ENCODE data around the gene HIBCH.
"Not testable (repeated sequence)": the region's sequence is repeated elsewhere in the genome, so short reads cannot be mapped to it uniquely, and the experiment has no call there.

HIBCH gene

GRCh38 chr2:190311893-190312634 is 7.6 kb downstream of the HIBCH start:
- in situ Hi-C loops (cut with HindIII; ENCODE audit: low sequenced_read_pairs), result no loop called here

GRCh38 chr2:190308031-190308430 is 11.6 kb downstream of the HIBCH start:
- in situ Hi-C loops (cut with HindIII; ENCODE audit: low sequenced_read_pairs), result no loop called here

- in situ Hi-C loops (cut with HindIII; ENCODE audit: low sequenced_read_pairs), result no loop called here
Observed at GRCh38 chr2:190304404-190304803, 15.2 kb downstream of the HIBCH start.

DNA sequence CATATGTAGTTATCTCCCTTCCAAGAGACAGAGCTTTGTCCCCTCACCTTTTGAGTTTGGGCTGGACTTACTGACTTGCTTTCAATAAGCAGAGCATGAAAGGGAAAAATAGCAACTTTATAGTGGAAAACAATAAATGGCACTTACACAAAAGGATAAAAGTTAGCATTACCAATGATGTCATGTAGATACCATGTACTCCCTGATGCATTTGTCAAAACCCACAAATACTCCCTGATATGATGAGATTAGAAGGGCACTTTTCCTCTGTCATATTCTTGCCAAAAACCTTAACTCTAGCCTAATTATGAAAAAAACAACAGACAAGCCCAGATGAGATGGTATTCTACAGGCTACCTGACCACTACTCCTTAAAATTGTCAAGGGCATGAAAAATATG is 16.0 kb downstream of the HIBCH start:
- in situ Hi-C loops (cut with HindIII; ENCODE audit: low sequenced_read_pairs), result no loop called here

- in situ Hi-C loops (cut with HindIII; ENCODE audit: low sequenced_read_pairs), result no loop called here
Observed at GRCh38 chr2:190302052-190302451, 17.6 kb downstream of the HIBCH start.

GRCh38 chr2:190301032-190301431 is 18.6 kb downstream of the HIBCH start:
- in situ Hi-C loops (cut with HindIII; ENCODE audit: low sequenced_read_pairs), result no loop called here

GRCh38 chr2:190297880-190298279 is 21.7 kb downstream of the HIBCH start:
- in situ Hi-C loops (cut with HindIII; ENCODE audit: low sequenced_read_pairs), result loop anchor here (25.0 kb wide), 1 partner anchor 211 kb away; no protein-coding TSS in a partner anchor

- in situ Hi-C loops (cut with HindIII; ENCODE audit: low sequenced_read_pairs), result loop anchor here (5.0 to 25.0 kb wide), 2 partner anchors 49 to 196 kb away; no protein-coding TSS in a partner anchor
Observed at GRCh38 chr2:190283783-190284182, 35.8 kb downstream of the HIBCH start.

- in situ Hi-C loops (cut with HindIII; ENCODE audit: low sequenced_read_pairs), result loop anchor here (5.0 to 25.0 kb wide), 2 partner anchors 52 to 193 kb away; no protein-coding TSS in a partner anchor
Observed at GRCh38 chr2:190280565-190281350, 38.9 kb downstream of the HIBCH start.

- in situ Hi-C loops (cut with HindIII; ENCODE audit: low sequenced_read_pairs), result loop anchor here (5.0 to 25.0 kb wide), 3 partner anchors 53 to 192 kb away; no protein-coding TSS in a partner anchor
Observed at GRCh38 chr2:190279256-190280134, 40.1 kb downstream of the HIBCH start.

GRCh38 chr2:190277234-190278112 is 42.2 kb downstream of the HIBCH start:
- in situ Hi-C loops (cut with HindIII; ENCODE audit: low sequenced_read_pairs), result loop anchor here (5.0 to 25.0 kb wide), 2 partner anchors 70 to 190 kb away; no protein-coding TSS in a partner anchor

DNA sequence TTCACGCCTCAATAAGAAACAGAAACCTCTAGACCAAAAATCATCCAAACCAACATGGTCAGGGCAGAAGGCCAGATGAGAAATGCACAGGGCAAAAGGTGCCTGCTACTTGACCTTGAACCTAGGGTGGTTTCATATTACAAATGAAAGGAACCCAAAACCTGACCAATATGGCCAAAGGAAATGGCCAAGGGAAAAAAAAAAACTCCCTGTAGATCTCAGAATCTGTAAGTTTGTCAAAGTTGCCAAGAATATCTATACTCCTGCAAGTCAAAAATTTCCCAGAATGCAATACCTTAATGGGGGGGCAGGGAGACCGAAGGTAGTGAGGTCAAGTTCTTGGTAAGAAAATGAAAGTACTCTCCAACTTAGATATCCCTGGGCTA is 47.2 kb downstream of the HIBCH start:
- in situ Hi-C loops (cut with HindIII; ENCODE audit: low sequenced_read_pairs), result no loop called here

DNA sequence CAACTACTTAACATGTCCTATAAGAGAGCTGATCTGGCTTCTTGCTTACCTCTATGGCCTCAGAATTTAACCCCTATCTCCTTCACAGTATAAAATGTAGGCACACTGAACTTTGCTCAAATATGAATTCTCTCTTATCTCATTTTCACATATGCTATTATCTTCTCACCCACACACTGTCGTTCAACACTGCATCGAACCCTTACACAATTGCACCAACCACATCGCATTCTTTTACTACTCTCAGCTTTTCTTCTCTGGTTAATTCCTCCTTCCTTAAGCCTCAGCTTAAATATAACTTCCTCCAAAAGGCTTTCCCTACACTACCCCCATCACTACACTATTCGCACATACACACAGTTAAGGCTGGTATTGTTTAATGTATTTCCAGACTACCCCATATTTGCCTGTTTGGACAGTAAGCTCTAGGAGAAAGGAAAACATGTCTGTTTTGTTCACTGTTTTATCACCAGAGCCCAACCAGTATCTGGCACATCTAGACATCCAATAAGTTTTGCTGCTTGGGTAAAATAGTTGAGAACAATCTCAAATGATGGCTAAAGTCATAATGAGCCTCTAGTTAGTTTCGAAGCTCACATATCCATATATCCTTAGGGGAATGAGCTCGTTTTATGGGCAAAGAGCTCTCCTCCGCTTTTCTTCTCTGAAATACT is 47.7 kb downstream of the HIBCH start:
- in situ Hi-C loops (cut with HindIII; ENCODE audit: low sequenced_read_pairs), result no loop called here

GRCh38 chr2:190270298-190270697 is 49.3 kb downstream of the HIBCH start:
- in situ Hi-C loops (cut with HindIII; ENCODE audit: low sequenced_read_pairs), result no loop called here

DNA sequence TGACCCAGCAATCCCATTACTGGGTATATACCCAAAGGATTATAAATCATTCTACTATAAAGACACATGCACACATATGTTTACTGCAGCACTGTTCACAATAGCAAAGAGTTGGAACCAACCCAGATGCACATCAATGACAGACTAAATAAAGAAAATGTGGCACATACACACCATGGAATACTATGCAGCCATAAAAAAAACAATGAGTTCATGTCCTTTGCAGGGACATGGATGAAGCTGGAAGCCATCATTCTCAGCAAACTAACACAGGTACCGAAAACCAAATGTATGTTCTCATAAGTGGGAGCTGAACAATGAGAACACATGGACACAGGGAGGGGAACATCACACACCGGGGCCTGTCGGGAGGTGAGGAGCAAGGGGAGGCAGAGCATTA is 49.9 kb downstream of the HIBCH start:
- in situ Hi-C loops (cut with HindIII; ENCODE audit: low sequenced_read_pairs), result not testable (repeated sequence)

DNA sequence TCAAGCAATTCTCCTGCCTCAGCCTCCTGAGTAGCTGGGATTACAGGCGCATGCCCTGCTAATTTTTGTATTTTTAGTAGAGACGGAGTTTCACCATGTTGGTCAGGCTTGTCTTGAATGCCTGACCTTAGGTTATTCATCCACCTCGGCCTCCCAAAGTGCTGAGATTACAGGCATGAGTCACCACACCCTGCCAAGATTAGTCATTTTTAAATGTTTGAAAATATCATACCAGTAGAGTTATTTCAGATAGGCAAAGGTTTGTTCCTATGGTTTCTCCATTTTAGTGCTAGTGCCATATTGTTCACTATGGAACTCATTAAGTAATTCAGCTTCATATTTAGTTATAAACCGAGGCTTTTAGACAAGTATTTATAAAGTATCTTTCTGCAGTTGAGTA is 52.3 kb downstream of the HIBCH start:
- in situ Hi-C loops (cut with HindIII; ENCODE audit: low sequenced_read_pairs), result no loop called here

- in situ Hi-C loops (cut with HindIII; ENCODE audit: low sequenced_read_pairs), result no loop called here
Observed at GRCh38 chr2:190266314-190266713, 53.3 kb downstream of the HIBCH start.

DNA sequence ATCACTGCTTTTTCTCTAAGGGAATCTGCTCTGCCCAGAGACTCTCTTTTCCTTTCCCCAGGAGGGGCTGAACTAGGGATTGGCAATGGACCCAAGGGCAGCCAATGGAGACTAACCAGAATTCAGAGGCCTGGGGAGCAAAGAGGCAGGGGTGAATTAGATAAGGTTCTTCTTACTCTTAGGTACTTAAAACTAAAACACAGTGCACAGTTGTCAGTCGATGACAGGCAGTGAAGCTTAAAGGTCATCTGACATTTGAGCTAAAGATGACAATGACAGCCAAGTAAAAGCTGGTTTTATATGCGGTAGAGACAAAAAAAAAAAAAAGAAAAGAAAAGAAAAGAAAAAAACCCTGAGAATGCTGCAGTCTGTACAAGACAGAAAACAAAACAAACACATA is 57.8 kb downstream of the HIBCH start:
- in situ Hi-C loops (cut with HindIII; ENCODE audit: low sequenced_read_pairs), result no loop called here

DNA sequence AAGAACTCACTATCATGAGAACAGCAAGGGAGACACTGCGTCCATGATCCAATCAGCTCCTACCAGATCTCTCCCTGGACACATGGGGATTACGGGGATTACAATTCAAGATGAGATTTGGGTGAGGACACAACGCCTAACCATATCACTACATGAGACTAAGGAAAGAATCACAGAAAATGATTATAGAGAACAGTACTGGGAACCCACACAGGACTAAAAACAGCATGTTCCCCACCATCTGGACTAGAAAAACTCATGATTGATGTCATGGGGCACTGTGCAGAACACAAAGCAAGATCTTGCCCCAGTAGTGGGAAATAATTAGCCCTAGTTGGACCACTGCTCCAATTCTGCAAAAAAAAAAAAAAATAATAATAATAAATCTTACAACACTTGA is 63.5 kb downstream of the HIBCH start:
- in situ Hi-C loops (cut with HindIII; ENCODE audit: low sequenced_read_pairs), result no loop called here
